Measurements from ENCODE around the gene UNC119B. TPM values are rescaled to one million over a fixed set of nuclear protein-coding genes. Genes with fewer than 3 reads are reported as not detected.

The UNC119B gene
- total RNA-seq, 2 experiments from 2014 or later, result 17.2 to 27.4 TPM

- POLR2A ChIA-PET, result interaction anchor here (0.5 to 1.6 kb wide), 3 partner anchors 10 to 19 kb away, joined by 3 to 4 read pairs (median 3); no protein-coding TSS in a partner anchor
- Histone ChIP-seq H3K27ac (ENCODE audit: low read depth, low read length, poor library complexity, severe bottlenecking) (peak overlapping the region; percentile 94), H2AFZ (ENCODE audit: low read length) (peak overlapping the region; percentile 82; the same call in 1 of the 2 replicates), H3K9me2 (ENCODE audit: insufficient read depth, low read length) (no peaks in the 10 kb centered on the region), H3K4me1 (ENCODE audit: insufficient read depth, low read length, poor library complexity, severe bottlenecking) (peaks cover 58% of the 10 kb centered on the region), H3K36me3 (ENCODE audit: insufficient read depth, low read length) (peaks cover 4% of the 10 kb centered on the region; the same call in 1 of the 2 replicates), H3K9me3 (ENCODE audit: low read length) (no peaks in the 10 kb centered on the region; the same call in 1 of the 2 replicates), H3K79me2 (ENCODE audit: insufficient read depth, low read depth, low read length) (peaks cover 35% of the 10 kb centered on the region), H3K4me2 (ENCODE audit: low read length) (peak overlapping the region; percentile 90), H4K20me1 (ENCODE audit: insufficient read depth, low read length) (peaks cover 20% of the 10 kb centered on the region), H3K4me3 (ENCODE audit: low read depth, low read length, poor library complexity, severe bottlenecking) (peak overlapping the region; percentile 91)
- CTCF ChIA-PET (ENCODE audit: unreplicated experiment), result no interaction called here
- no peak for DNase-seq (ENCODE audit: low spot score)
- no peak for TF ChIP-seq CTCF (conservative IDR thresholded peaks at IDR 0.05; ENCODE audit: low read length)
- no peak for TF ChIP-seq EZH2phosphoT487 (IDR thresholded peaks at IDR 0.05; ENCODE audit: borderline replicate concordance, low read depth, low read length)
- BruUV-seq (replicated peaks), result no TSS peak
- intact Hi-C loops (cut with micrococcal nuclease; ENCODE audit: unreplicated experiment), result no loop called here
Observed at GRCh38 chr12:120685522-120685921, 24.7 kb upstream of the UNC119B start.

- Histone ChIP-seq H4K20me1 (ENCODE audit: insufficient read depth, low read length) (peaks cover 27% of the 10 kb centered on the region), H3K9me3 (ENCODE audit: low read length) (no peaks in the 10 kb centered on the region; the same call in 1 of the 2 replicates), H2AFZ (ENCODE audit: low read length) (peak overlapping the region; percentile 82), H3K4me3 (ENCODE audit: low read depth, low read length, poor library complexity, severe bottlenecking) (peak overlapping the region; percentile 91), H3K9me2 (ENCODE audit: insufficient read depth, low read length) (no peaks in the 10 kb centered on the region), H3K4me2 (ENCODE audit: low read length) (peak overlapping the region; percentile 90), H3K79me2 (ENCODE audit: insufficient read depth, low read depth, low read length) (peaks cover 42% of the 10 kb centered on the region), H3K36me3 (ENCODE audit: insufficient read depth, low read length) (peaks cover 11% of the 10 kb centered on the region; the same call in 1 of the 2 replicates), H3K4me1 (ENCODE audit: insufficient read depth, low read length, poor library complexity, severe bottlenecking) (peaks cover 56% of the 10 kb centered on the region), H3K27ac (ENCODE audit: low read depth, low read length, poor library complexity, severe bottlenecking) (peak overlapping the region; percentile 94)
- peak; percentile 100 for DNase-seq (ENCODE audit: low spot score)
- TF ChIP-seq CTCF (conservative IDR thresholded peaks at IDR 0.05; ENCODE audit: low read length), result no peak
- no peak for TF ChIP-seq EZH2phosphoT487 (IDR thresholded peaks at IDR 0.05; ENCODE audit: borderline replicate concordance, low read depth, low read length)
- ChIA-PET POLR2A (interaction anchor here (0.6 to 1.6 kb wide), 5 partner anchors 9 to 105 kb away, joined by 3 to 6 read pairs (median 4); partner anchors contain the start of gene POP5), CTCF (ENCODE audit: unreplicated experiment) (interaction anchor here (1.0 to 2.3 kb wide), 3 partner anchors 37 to 285 kb away, joined by 3 to 6 read pairs (median 4); no protein-coding TSS in a partner anchor)
- no TSS peak for BruUV-seq (replicated peaks)
- intact Hi-C loops (cut with micrococcal nuclease; ENCODE audit: unreplicated experiment), result loop anchor here (1.0 to 2.0 kb wide), 4 partner anchors 17 to 105 kb away; partner anchors contain the start of genes POP5 and UNC119B
Observed at GRCh38 chr12:120686151-120686689, 24.0 kb upstream of the UNC119B start.

Measured in OCI-LY7 (cell line).